ENCODE results near the gene TNNT2. TPM values are rescaled to one million over a fixed set of nuclear protein-coding genes. Genes with fewer than 3 reads are reported as not detected.

Gene TNNT2
- total RNA-seq, 4 donors from 2014 or later, result 2.0 to 2.4 (median 2.1) TPM; not detected in 1

GRCh38 chr1:201332616-201333335 is 44.7 kb downstream of the TNNT2 start:
- ATAC-seq (ENCODE audit: low FRiP score) (no peak), DNase-seq (ENCODE audit: low spot score) (no peak)
- TF ChIP-seq CTCF (IDR thresholded peaks at IDR 0.05), result no peak

- no peak for TF ChIP-seq CTCF (IDR thresholded peaks at IDR 0.05)
- no peak for DNase-seq (ENCODE audit: low spot score)
- no peak for ATAC-seq (ENCODE audit: low FRiP score)
These were observed 45.5 kb downstream of the TNNT2 start for GRCh38 chr1:201332021-201332420.

- no peak for TF ChIP-seq CTCF (IDR thresholded peaks at IDR 0.05)
- no peak for ATAC-seq (ENCODE audit: low FRiP score)
- DNase-seq (ENCODE audit: low spot score), result no peak
These were observed 46.3 kb downstream of the TNNT2 start for GRCh38 chr1:201331166-201331565.

- DNase-seq (ENCODE audit: low spot score) (no peak), ATAC-seq (ENCODE audit: low FRiP score) (no peak)
- no peak for TF ChIP-seq CTCF (IDR thresholded peaks at IDR 0.05)
These were observed 46.9 kb downstream of the TNNT2 start for GRCh38 chr1:201330541-201330940.

- TF ChIP-seq CTCF (IDR thresholded peaks at IDR 0.05), result no peak
- ATAC-seq (ENCODE audit: low FRiP score), result no peak
- DNase-seq (ENCODE audit: low spot score), result no peak
These were observed 47.7 kb downstream of the TNNT2 start for GRCh38 chr1:201329801-201330200.

- DNase-seq (ENCODE audit: low spot score) (no peak), ATAC-seq (ENCODE audit: low FRiP score) (no peak)
- TF ChIP-seq CTCF (IDR thresholded peaks at IDR 0.05), result no peak
These were observed 48.2 kb downstream of the TNNT2 start for GRCh38 chr1:201329286-201329685.

- no peak for ATAC-seq (ENCODE audit: low FRiP score)
- TF ChIP-seq CTCF (IDR thresholded peaks at IDR 0.05), result no peak
- DNase-seq (ENCODE audit: low spot score), result no peak
These were observed 48.9 kb downstream of the TNNT2 start for GRCh38 chr1:201328576-201328975.
